Cerebellar cortex (tissue), 1 donor: ENCODE measurements around the gene CHST7.

Source experiments
- DNase-seq: peaks from one replicate; pipeline ENCODE4 v3.0.0-alpha.2; 2015; ENCODE audit warnings: low spot score

CHST7 gene

DNA sequence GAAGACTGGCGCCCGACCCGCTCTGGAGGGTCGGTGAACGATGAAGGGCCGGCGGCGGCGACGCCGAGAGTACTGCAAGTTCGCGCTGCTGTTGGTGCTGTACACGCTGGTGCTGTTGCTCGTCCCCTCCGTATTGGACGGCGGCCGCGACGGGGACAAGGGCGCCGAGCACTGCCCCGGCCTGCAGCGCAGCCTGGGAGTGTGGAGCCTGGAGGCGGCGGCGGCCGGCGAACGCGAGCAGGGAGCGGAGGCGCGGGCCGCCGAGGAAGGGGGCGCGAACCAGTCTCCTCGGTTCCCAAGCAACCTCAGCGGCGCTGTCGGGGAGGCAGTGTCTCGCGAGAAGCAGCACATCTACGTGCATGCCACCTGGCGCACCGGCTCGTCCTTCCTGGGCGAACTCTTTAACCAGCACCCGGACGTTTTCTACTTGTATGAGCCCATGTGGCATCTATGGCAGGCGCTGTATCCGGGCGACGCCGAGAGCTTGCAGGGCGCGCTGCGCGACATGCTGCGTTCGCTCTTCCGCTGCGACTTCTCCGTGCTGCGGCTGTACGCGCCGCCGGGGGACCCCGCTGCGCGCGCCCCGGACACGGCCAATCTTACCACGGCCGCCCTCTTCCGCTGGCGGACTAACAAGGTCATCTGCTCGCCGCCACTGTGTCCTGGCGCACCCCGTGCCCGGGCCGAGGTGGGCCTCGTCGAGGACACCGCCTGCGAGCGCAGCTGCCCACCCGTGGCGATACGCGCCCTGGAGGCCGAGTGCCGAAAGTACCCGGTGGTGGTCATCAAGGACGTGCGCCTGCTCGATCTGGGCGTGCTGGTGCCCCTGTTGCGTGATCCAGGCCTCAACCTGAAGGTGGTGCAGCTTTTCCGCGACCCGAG lies 568 bp downstream of the CHST7 start:
- no peak for DNase-seq

DNA sequence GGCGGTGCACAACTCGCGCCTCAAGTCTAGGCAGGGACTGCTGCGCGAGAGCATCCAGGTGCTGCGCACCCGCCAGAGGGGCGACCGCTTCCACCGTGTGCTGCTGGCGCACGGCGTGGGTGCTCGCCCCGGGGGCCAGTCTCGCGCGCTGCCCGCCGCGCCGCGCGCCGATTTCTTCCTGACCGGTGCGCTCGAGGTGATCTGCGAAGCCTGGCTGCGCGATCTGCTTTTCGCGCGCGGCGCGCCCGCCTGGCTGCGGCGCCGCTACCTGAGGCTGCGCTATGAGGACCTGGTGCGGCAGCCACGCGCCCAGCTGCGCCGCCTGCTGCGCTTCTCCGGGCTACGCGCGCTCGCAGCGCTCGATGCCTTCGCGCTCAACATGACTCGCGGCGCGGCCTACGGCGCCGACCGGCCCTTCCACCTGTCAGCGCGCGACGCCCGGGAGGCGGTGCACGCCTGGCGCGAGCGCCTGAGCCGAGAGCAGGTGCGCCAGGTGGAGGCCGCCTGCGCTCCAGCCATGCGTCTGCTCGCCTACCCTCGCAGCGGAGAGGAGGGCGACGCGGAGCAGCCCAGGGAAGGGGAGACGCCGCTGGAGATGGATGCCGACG lies 1.3 kb downstream of the CHST7 start:
- no peak for DNase-seq

DNA sequence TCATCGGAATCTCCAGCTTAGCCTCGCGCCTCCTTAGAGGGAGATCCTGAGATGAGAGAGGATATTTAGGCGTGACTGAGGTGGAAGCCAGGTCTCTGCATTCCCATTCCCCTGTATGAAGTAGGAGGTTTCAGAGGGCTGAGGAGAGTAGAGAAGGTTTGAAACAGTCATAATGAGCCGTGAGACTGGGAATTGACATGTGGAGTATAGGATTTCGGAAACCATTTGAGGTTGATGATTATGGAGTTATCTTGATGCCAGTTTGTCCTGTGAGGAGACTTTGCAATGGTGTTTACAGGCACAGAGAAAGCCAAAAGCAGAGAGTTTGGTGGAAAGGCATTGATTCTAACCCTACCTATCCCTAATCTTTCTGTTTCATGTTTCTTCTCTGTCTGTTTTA lies 2.0 kb downstream of the CHST7 start:
- DNase-seq = no peak

DNA sequence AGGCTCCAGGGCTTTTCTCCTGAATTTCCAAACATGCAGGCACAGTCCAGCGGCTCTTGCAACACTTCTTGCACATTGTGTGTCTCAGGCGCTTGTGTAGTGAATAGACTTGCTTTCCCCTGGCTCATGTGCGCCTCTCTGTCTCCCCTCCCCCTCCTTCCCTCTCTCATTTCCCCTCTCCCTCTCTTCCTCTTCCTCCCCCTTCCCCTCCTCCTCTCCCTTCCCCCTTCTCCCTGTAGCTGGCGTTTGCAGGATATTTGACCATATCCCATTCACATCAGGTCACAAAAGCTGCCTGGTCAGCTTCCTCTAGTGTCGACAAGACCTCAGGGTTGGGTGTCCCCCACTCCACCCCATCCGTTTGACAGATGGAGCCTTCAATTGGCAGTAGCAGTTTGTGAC lies 2.4 kb downstream of the CHST7 start:
- no peak for DNase-seq

DNA sequence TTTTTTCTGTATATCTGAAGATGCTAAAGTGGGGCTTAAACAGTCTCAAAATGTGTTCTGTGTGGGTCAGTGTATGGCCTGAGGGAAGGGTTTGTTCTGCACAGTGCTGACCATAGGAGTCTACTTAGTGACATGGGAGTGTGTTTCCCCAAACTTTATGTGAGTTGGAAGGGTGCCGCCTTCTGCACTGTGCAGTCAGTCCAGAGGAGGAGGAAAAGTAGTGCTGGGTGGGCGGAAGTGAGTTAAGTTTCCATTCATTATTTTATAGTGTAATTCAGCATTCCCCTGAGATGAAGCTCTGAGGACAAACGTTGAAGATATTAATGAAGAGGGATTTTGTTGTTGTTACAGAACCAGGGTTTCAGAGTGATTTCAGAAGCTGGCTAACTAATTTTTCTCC lies 2.9 kb downstream of the CHST7 start:
- no peak for DNase-seq

DNA sequence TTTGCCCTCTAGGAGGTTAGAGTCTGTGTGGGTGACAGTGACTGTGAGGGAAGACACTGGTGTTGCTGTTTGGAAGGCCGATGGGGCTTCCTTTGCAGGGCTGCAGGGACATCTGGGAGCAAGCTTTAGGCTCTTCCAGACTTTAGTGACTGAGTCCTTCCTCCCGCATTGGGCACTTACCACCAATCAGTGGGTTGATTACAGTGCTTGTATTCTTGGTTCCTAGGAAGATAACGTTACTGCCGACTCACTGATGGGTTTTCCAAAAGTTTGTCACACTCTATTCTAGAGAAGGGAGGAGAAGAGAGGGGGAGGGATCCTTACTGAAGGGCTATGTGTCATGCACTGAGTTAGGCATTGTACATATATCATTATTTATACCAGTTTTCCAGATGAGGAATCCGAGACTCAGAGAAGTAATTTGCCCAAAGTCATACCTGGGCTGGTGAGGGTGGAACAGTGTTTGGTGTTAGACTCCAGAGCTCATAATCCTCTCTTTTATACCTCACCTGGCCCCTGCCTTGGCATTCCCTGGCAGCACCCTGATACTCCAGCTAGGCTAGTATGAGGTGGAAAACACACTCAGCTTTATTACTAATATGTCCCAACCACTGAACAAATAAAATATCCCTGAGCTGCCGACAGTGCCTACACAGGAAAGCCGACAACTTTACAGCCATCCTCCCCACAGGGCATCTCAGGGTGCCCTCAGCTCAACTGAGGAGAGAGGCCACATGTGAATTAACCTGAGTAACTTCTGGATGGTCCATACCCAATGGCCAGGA lies 3.8 kb downstream of the CHST7 start:
- no peak for DNase-seq

DNA sequence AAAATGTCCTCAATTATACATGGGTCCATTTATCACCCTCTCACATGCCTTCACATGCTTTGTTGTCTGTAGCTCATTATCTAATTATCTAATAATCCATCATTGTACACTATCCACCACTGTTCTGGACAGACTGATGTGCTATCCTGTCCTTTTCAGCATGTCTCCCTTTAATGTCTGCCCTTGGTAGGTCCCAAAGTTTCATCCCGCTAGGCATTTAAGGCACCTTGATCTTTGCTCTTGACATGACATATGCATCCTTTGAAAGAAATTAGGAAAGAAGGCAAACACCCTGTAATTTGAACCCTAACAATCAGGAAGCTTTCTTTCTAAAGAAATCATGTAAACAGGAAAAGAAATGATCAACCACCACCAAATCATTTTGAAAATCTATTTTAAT lies 5.7 kb downstream of the CHST7 start:
- DNase-seq = no peak

DNA sequence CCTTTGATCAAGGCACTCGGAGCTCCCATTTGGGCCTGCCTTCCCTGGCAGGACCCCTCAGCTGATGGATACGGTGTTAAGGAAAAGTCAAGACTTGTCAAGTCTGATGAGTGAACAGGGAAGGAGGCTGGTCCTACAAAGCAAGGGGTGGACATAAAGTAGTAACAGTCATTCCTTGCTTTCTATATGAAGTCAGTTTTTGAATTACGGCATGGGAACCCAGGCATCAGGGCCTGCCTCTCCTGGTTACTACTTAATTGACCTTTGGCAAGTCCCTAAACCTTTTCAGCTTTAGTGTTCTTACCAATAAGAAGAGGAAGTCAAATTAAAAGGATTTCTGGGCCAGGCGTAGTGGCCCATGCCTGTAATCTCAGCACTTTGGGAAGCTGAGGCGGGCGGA lies 7.0 kb downstream of the CHST7 start:
- no peak for DNase-seq

DNA sequence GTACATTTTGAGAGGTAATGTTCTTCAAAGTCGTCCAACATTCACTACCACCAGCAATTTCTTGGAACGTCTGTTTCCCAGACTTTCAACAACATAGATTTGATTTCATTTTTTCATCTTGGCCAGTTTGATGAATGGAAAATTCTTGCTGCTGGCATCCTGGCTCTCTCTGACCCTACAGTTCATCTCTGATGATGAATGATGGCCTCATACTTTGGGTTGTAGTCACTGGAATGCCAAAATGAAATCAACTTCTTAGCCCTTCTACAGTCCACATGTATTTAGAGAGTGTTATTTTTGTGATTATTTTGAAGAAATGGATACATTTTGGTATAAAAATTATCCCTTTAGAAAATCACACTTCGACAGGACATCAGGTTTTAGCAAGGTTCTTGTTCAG lies 8.8 kb downstream of the CHST7 start:
- DNase-seq = no peak

DNA sequence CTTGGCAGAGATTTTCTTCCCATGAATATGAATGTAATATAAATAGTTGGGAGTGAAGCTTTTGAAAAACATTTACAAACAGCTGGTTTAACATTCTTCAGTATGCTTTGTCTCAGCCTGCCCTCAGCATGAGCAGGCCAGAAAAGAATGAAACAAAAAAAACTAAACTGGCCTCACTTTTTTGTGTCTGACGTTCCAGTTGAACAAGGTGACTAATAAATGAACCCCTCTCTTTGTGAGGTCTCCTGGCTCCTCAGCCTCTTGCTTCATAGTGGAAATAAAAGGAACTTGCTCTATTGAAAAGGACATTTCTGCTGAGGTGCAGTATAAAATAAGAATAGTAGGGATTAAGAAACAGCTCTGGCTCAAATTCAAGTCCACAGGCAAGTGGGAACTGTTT lies 9.4 kb downstream of the CHST7 start:
- DNase-seq = no peak

DNA sequence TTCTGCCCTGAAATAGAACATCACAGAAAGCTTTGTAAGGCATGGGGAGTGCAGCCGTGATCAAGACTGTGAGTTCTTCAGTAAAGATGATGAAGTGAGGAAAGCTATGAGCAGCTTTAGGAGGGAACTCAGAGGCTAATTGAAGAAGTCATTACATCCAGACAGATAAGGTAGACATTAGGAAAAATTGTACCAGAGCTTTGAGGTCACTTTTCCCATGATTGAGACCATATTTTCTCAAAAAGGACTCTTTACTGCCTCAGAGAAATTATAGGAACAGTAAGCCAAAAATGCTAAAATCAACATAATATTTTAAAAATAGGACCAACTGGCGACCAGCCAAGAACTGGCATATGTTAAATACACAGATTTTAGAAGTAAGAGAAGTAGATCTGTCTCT lies 11.2 kb downstream of the CHST7 start:
- no peak for DNase-seq

DNA sequence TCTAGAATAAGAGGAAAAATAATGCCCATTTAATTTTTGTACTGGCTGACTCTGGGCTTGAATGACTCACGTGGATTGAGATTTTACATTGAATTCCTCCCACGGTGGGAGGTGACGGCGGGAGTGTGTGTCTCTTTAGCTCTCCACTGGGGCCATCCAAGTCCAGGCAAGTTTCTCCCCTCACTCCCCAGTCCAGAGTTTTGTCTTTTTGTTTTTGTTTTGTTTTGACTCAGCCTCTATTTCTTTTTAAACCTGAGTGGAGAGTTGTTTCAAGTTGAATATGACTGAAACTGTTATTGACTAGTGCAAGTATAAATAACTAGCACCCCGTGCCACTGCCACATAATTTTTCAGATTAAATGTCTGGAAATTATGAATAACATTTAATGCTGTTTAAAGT lies 13.6 kb downstream of the CHST7 start:
- no peak for DNase-seq

DNA sequence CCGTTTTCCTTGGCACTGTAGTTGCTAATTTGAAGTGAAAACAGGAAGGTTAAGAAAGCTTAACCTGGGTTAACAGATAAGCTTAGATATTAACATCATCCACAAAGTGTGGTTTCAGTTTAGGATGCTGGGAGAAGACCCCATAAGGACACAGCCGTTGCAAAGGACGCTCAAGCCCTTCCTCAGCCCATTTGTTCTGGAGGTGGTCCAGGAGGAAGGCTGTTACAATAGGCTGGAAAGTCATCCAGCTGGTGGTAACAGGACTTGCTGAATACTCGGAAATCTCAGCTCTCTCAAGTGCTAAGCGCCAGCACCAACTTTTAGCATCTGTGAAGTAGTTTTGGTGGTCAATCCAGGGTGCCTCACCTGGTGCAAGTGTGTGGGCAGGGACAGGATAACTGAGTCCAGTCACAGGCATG lies 14.2 kb downstream of the CHST7 start:
- DNase-seq = no peak

DNA sequence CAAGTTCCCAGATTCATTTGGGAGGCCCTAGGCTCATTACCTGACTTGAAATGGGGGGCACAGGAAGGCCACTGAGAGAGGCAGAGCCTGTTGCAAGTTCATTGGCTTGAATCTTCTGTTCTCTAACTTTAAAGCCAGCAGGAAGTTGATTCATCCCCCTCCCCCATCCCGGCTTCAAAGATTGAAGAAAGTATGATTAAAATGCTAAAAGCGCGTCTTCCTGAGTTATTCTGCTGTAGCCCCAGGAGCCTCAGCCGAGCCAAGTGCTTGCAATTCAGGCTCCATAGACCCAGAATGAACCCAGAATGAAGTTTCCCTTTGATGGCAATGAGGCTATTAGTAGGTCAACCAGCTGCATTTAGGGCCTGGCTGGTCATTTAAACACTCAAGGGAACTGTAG lies 14.7 kb downstream of the CHST7 start:
- DNase-seq = no peak

DNA sequence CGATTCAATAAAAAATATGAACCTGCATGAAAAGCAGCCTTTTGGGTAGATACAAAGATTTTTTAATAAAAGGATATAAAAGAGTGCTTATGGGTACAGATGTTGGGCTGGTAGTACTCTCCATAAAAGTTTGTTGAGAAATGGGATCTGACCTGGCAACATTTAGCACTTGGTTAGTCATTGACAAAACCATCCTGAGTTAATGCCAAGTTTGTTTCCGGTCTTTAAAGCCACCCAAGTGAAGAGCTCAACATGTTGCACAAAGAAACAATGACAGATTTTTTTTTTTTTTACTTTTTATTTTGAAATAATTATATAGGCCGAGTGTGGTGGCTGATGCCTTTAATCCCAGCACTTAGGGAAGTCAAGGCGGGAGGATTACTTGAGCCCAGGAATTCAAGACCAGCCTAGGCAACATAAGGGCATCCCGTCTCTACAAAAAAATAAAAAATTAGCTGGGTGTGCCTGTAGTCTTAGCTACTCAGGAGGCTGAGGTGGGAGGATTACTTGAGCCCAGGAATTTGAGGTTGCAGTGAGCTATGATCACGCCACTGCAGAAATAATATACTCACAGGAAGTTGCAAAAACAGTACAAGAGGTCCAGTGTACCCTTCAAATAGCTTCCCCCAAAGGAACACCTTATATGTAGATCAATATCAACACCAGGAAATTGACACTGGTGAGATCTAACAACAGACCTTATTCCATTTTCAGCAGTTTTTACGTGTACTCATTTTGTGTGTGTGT lies 16.6 kb downstream of the CHST7 start:
- DNase-seq = no peak

DNA sequence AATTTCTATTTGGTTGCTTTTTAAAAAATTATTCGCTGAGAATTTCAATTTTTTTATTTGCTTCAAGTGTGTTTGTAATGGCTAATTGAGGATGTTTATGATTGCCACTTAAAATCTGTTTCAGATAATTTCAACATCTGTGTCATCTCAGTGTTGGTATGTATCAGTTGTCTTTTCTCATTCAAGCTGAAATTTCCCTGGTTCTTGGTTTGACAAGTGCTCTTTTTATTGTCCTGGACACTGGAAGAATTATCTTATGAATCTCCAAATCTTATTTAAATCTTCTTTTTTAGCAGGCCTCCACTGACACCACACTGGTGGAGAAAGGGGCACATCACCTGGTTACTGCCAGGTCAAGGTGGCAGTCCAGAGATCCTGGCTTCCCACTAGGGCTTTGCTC lies 21.5 kb downstream of the CHST7 start:
- DNase-seq = no peak

DNA sequence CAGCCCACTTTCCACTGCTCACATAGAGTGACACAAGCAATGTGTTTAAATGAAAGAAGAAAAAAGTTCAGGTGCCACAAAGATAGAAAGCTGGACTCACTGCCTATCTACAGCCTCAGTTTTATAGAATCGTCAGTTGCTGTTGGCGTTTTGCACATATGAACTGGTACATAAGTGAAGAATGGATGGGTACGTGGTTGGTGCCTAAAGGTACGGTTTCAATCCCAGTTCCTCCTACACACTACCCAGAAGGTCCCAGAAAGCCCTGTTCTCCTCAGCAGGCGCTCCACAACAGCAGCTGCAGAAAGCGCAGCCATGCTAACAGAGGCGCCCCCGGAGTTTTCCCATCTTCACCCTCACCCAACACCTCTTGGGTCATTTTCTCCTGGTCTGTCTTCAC lies 23.6 kb downstream of the CHST7 start:
- DNase-seq = no peak

DNA sequence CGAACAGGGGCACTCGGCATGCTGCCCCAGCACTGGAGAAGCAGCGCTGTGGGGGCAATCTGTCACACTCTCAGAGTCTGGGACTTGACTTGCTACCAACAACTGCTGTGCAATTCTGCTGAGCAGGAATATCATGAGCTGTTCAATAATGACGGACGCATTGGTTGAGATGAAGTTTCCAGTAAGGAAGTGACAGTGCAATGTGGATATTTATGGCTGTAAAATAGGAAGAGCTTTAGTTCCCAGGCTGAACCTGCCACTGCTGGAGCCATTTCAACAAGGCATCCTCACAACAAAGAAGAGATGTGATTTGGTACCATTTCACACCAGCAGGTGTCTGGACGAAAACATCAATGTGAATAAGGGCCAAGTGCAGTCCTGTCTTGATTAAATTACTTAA lies 24.2 kb downstream of the CHST7 start:
- peak; percentile 22 for DNase-seq

DNA sequence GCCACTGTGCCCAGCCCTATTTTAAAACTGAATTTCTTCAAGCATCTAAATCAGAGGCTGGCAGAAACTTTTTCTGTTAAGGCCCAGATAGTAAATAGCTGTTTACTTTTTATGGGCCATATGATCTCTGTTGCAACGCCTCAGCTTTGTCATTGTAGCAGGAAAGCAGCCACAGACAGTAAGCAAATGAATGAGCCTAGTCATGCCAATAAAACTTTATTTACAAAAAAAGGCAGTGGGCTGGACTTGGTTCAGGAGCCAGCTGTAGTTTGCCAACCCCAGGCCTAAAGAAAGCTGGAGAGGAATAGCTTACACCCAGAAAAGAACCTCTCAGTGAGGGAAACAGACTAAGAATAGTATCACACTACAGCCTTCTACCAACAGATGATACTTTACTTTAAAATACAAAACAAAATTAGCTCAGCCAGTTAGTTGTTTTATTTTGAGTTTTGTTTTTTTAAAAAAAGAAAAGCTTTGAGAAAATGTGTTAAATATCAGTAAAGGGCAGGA lies 25.5 kb downstream of the CHST7 start:
- no peak for DNase-seq

DNA sequence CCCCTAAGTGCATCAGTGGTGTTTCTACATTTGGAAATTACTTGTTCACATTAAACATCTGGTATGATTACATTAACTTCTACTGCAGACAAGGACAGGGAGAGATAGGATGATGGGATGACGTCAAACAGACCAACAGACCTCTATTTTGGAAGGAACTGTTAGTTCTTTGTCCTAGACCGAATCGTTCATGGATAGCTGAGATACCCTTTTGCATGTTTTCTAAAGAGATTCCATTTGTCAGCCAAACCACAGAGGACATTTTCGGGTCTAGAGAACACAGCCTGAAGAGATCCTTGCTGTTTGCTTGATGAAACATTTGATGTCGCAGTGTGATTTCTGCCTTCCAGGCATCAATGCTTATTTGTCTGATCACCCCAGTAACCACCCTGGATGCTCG lies 27.7 kb downstream of the CHST7 start:
- DNase-seq = no peak

DNA sequence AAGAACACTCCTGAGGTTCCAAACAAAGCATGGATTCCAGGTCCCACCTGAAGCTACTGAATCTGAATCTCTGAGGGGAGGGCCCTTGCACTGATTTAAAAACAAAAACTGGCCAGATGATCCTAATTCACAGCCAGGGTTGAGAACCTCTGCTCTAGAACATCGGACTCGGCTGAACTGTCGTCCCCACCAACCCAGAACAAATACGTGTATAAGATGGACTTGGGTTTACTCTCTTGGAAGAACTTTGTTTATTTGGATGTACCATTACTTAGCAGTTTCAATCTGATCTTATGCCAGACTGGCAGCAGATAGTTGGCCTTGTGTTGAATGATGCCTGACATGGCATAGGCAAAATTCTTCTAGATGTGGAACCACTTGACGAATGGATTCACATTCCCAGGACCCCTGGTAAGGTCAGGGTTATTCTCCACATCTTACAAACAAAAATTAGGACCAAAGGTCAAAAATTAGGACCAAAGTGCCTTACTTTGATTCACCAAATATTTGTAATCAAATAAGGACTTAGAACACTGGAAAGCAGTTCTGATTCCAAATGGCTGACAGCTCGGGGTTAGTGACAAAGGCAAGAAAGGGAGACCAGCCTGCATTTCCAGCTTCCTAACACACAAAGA lies 29.0 kb downstream of the CHST7 start:
- no peak for DNase-seq

DNA sequence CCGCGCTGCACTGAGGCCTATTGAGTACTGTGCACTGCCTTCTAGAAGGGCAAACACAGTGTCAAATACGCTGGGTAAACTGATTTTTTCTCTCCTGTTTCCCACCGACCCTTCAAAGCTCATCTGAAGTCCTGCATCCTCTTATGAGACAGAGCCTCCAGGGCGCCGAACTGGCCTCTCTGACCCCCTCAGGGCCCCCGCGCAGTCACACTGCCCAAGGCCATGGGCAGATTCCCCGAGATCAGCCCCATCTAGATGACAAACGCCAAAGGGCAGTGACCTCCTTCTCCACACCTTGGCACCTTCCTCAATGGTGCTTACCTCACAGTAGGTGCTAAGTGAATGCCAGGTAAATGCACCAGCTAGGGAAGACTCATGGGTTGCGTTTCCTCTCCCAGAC lies 34.4 kb downstream of the CHST7 start:
- no peak for DNase-seq
